Heart left ventricle (tissue), 16 donors: Measurements from ENCODE around the gene RNF224. TPM values are rescaled to one million over a fixed set of nuclear protein-coding genes. Genes with fewer than 3 reads are reported as not detected.

Experiments used
- ATAC-seq, 4 donors: fragments of 200-7000 bp; cut with Tn5 transposase; one replicate each; pipeline ENCODE4 v1.9.1; 2020 to 2022; ENCODE audit warnings: moderate library complexity in 4 of 4, mild to moderate bottlenecking in 3 of 4, moderate number of reproducible peaks in 1 of 4
- DNase-seq, 5 donors: peaks; one replicate each; pipeline ENCODE4 v3.0.0-alpha.2; 2020
- H3K27ac ChIP-seq, 12 donors: fragments of 200-600 bp; sonication (generic) in 4 of 12; one replicate each; pipeline versions ENCODE4 v1.5.0 to v1.8.0; 2016 to 2022; ENCODE audit warnings: mild to moderate bottlenecking in 2 of 12
- H3K27me3 ChIP-seq, 9 donors: fragments of 200-600 bp; sonication (generic) in 2 of 9; one replicate each; pipeline versions ENCODE4 v1.5.1 to v1.8.0; 2016 to 2022; ENCODE audit warnings: mild to moderate bottlenecking in 3 of 9
- H3K36me3 ChIP-seq, 9 donors: fragments of 200-600 bp; sonication (generic) in 2 of 9; one replicate each; pipeline versions ENCODE4 v1.5.0 to v1.8.0; 2018 to 2022; ENCODE audit warnings: mild to moderate bottlenecking in 2 of 9
- H3K4me1 ChIP-seq, 12 donors: fragments of 200-600 bp; sonication (generic) in 4 of 12; one replicate each; pipeline versions ENCODE4 v1.5.0 to v1.8.0; 2016 to 2022; ENCODE audit warnings: mild to moderate bottlenecking in 3 of 12
- H3K4me3 ChIP-seq, 12 donors: fragments of 200-600 bp; sonication (generic) in 4 of 12; one replicate each; pipeline versions ENCODE4 v1.5.0 to v1.8.0; 2017 to 2022; ENCODE audit warnings: mild to moderate bottlenecking in 9 of 12, moderate library complexity in 4 of 12
- H3K9me3 ChIP-seq, 12 donors: fragments of 200-600 bp; sonication (generic) in 4 of 12; one replicate each; pipeline versions ENCODE4 v1.5.0 to v1.8.0; 2016 to 2022; ENCODE audit warnings: mild to moderate bottlenecking in 1 of 12
- POLR2A ChIP-seq, 2 donors: fragments of 450-650 bp; IDR thresholded peaks; one replicate each; pipeline ENCODE4 v1.6.1; 2017; ENCODE audit warnings: antibody characterized with exemption in 2 of 2, mild to moderate bottlenecking in 2 of 2, moderate library complexity in 2 of 2
- WGBS, 4 donors: extraction: QIAGEN DNeasy Blood & Tissue Kit in 2 of 4; methylation state at CpG; one replicate each; pipeline versions ENCODE4 v1.1.5 to v1.1.7; 2013 to 2018; 5-methylcytosine and 5-hydroxymethylcytosine counted together
- intact Hi-C, 10 donors: fragments of 100-400 bp; cut with DNase I; formaldehyde crosslinking; loops; one replicate each; pipeline versions ENCODE4 v1.11.1 to v1.14.2; 2022
- polyA plus RNA-seq, 2 donors: library from polyadenylated mRNA; stranded (reverse); fragments of 200-250 nt; gene quantifications; one replicate each; pipeline ENCODE4 v1.2.3, GENCODE V29; 2013
- total RNA-seq, 9 donors: library from RNA; depleted of rRNA in 2 of 9; stranded (reverse); fragments of >200 nt in 2 of 9; fragmentation: NEBNext Ultra II Directional in 3 of 9; extraction: Animal tissue kit (Norgen Biotek cat#: 25700) in 3 of 9; gene quantifications; one replicate each; pipeline versions ENCODE4 v1.1.0 to v1.2.4, GENCODE V29; 2016 to 2023
- TF ChIP-seq, protein P1 (sequence below), 12 donors: fragments of 200-600 bp; sonication (generic) in 4 of 12; IDR thresholded peaks; one replicate each; pipeline versions ENCODE4 v1.5.0 to v1.8.0; 2018 to 2022; ENCODE audit warnings: antibody characterized with exemption in 12 of 12, mild to moderate bottlenecking in 5 of 12
- donor health status: ischemic (EF 13 %, LVEDD 7.1; RV severe dilation, severe dysfunction).
- donor health status: healthy with polysubstance abuse.
- donor health status: DM: no; HTN: yes; CAD: no.
- donor health status: DM: no; HTN: no; CAD: no.
- donor health status: ischemic (EF 25% LVEDD 6.9; RV normal size, moderate dysfunction).
- donor health status: ischemic (EF 25% LVEDD 5.7; RV mildly dilated, moderate dysfunction).
- donor health status: healthy.
- donor health status: DM: yes; HTN: yes; CAD: no.
- donor health status: ischemic (EF 35%, LVEDD 5.7; RV mildly dilated, moderate dysfunction).
- donor health status: nonischemic (EF 11% LVEDD 7.7; RV severe dilation, severe dysfunction).
- donor health status: DM: yes; HTN: yes; CAD: no.
- donor health status: PGD.
- donor health status: ischemic (EF 29% LVEDD 5.4; RV normal size, mild dysfunction).
- donor health status: nonischemic (EF 23%, LVEDD 6.1; RV moderate dilation, normal function).

Gene RNF224
- total and polyA plus RNA-seq, 11 donors: not detected

DNA sequence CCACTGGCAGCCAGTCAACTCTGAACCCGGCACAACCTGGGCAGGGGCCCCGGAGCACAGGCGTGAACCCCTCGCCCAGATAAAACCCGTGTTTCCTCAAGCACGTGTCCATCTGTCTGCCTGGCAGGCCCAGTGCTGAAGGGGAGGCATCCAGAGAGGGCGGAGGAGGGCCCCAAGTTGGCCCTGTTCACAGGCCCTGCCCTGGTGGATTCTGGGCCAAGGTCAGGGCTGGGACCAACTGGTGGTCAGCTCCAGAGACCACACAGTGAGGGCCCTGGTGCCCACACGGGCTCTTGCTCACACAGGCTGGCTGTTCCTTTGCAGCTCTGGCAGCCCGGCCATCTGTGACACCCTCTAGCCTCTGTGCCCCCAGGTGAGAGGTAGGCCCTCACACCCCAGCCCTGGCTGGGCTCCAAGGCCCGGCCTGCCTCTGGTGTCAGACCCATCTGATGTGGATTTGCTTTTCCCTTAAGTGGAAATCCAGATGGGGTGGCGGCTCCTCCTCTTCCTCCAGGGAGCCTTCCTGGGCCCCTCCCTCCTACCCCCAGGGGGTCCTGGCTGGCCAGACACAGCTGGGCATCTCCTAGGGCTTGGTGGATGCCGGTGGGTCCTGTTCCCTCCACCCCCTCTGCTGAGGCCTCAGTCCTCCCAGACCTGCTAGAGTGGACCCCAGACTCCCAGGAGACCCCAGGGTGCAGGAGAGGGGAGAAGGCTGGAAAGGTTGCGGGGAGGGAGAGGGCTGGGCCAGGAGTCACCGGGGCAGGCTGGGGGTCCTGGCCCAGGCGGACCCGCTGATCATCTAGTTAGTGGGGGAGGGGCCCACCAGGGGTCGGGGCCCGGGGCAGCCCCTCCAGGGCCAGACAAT, 23.3 kb downstream of the RNF224 start:
- ATAC-seq: peak in 3 of 4 donors; percentile 2 to 46 (median 34)
- 36 to 61% (median 52%) methylated on average over 9 to 17 of the region's 18 CpGs for WGBS, 4 donors
- Histone ChIP-seq H3K27ac (peak overlapping the region in 9 of 12 donors; percentile 8 to 63 (median 46)), H3K36me3 (no peaks in the 10 kb centered on the region), H3K27me3 (no peaks in the 10 kb centered on the region), H3K4me3 (no peak overlapping the region), H3K9me3 (no peaks in the 10 kb centered on the region), H3K4me1 (peaks cover 0 to 31% (median 14%) of the 10 kb centered on the region in 12 donors)
- intact Hi-C loops: no loop called here
- no peak for DNase-seq
- TF ChIP-seq, protein P1, sequence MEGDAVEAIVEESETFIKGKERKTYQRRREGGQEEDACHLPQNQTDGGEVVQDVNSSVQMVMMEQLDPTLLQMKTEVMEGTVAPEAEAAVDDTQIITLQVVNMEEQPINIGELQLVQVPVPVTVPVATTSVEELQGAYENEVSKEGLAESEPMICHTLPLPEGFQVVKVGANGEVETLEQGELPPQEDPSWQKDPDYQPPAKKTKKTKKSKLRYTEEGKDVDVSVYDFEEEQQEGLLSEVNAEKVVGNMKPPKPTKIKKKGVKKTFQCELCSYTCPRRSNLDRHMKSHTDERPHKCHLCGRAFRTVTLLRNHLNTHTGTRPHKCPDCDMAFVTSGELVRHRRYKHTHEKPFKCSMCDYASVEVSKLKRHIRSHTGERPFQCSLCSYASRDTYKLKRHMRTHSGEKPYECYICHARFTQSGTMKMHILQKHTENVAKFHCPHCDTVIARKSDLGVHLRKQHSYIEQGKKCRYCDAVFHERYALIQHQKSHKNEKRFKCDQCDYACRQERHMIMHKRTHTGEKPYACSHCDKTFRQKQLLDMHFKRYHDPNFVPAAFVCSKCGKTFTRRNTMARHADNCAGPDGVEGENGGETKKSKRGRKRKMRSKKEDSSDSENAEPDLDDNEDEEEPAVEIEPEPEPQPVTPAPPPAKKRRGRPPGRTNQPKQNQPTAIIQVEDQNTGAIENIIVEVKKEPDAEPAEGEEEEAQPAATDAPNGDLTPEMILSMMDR (IDR thresholded peaks at IDR 0.05): no peak
- no peak for TF ChIP-seq POLR2A (IDR thresholded peaks at IDR 0.05)

DNA sequence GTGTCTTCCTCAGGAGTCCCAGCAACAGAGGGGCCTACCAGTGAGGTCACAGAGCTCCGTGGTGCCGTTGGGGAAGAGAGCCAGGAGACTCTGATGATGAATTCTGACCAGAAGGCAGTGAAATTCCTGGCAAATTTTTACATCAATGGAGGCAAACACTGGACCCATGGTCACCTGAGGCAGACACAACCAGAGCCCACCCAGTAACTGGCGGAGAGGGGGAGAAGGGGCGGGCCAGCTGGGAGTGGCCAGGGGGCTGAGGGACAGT, 23.8 kb downstream of the RNF224 start, which contains the start of gene STPG3:
TSS of gene STPG3 (plus strand) at position 93 of the 268 bp plus-strand sequence. CDS start at position 94, 1 bp downstream.
- Histone ChIP-seq H3K9me3 (no peaks in the 10 kb centered on the region), H3K36me3 (peaks cover 0 to under 1% (median 0%) of the 10 kb centered on the region in 9 donors), H3K4me1 (peaks cover under 1 to 37% (median 18%) of the 10 kb centered on the region in 12 donors), H3K4me3 (no peak within 1 kb of the TSS), H3K27me3 (no peaks in the 10 kb centered on the region), H3K27ac (peak within 1 kb of the TSS in 9 of 12 donors; percentile 8 to 63 (median 46))
- ATAC-seq (no peak), DNase-seq (no peak)
- TF ChIP-seq, protein P1 (IDR thresholded peaks at IDR 0.05): no peak
- no peak for TF ChIP-seq POLR2A (IDR thresholded peaks at IDR 0.05)
- intact Hi-C loops: no loop called here
- WGBS, 4 donors: 60 to 83% (median 69%) methylated on average over 4 of the region's 4 CpGs

DNA sequence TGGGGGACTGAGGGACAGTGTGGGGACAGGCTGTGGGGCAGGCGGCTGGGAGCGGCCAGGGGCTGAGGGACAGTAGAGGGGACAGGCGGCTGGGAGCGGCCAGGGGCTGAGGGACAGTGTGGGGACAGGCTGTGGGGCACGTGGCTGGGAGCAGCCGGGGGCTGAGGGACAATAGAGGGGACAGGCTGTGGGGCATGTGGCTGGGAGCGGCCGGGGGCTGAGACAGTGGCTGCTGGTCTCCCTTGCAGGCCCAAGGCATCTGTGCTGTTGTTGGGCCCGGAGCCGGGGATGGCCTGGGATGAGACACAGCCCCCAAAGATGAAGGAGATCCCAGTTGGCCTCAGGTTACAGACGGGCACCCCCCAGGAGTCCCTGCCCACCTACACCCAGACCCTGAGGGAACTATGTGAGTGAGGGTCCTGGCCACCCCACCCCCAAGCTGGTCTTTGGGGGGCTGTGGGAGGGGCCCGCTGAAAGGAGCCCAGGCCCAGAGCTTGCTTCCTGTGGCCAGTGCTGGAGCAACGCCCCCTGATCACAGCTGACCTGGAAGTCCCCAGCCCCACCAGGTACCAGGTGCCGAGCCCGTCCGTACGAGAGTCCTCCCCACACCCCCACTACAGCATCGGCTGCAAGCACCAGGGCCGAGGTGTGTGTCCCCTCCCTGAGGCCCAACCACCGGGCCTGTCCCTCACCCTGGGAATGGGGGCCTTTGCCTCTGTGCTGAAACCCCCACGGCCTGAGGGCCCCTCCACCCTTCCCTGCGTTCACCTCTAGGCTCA, 24.4 kb downstream of the RNF224 start:
- Histone ChIP-seq H3K4me1 (peaks cover 6 to 43% (median 23%) of the 10 kb centered on the region in 12 donors), H3K4me3 (no peak overlapping the region), H3K27me3 (no peaks in the 10 kb centered on the region), H3K36me3 (peaks cover 0 to 6% (median 2%) of the 10 kb centered on the region in 9 donors), H3K9me3 (no peaks in the 10 kb centered on the region), H3K27ac (no peak overlapping the region)
- intact Hi-C loops: no loop called here
- 90 to 94% (median 90%) methylated on average over 16 to 22 of the region's 22 CpGs for WGBS, 4 donors
- no peak for ATAC-seq
- peak in 1 of 5 donors; percentile 65 for DNase-seq
- no peak for TF ChIP-seq POLR2A (IDR thresholded peaks at IDR 0.05)
- TF ChIP-seq, protein P1 (IDR thresholded peaks at IDR 0.05): no peak
